Right lobe of liver (tissue), 4 donors: Measurements from ENCODE around the gene PDGFA.

Experiments used
- POLR2A ChIP-seq: fragments of 450-650 bp; IDR thresholded peaks from one replicate; pipeline ENCODE4 v1.6.1; 2017; ENCODE audit warnings: antibody characterized with exemption, mild to moderate bottlenecking
- TF ChIP-seq, protein P1 (sequence below), 4 donors: fragments of 200-600 bp in 3 of 4; fragments of 450-650 bp in 1 of 4; IDR thresholded peaks; one replicate each; pipeline versions ENCODE4 v1.5.1 to v1.8.0; 2016 to 2022; ENCODE audit warnings: antibody characterized with exemption in 4 of 4, mild to moderate bottlenecking in 2 of 4
- donor health status: DM: no; HTN: no; CAD: no.
- donor health status: DM: no; HTN: no; CAD: no.
- donor health status: DM: no; HTN: yes; CAD: no.

DNA sequence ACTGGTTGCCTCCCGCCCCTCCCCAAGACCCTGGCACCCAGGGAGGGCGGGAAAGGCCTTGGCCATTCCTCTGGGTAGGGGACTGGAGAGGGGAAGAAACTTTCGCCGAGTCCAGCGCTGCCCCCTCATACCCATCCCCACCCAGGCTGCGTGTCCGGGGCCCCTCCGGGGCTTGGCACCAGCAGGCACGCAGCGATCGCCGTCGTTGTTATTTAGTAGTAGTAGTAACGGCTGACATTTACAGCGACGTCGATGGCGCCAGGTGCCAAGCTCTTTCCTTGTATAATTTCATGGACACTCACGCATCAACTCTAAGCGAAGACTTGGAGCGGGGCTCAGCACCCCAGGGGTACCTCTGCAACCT is 3.3 kb upstream of the PDGFA start:
- TF ChIP-seq POLR2A, result no peak
- TF ChIP-seq, protein P1, sequence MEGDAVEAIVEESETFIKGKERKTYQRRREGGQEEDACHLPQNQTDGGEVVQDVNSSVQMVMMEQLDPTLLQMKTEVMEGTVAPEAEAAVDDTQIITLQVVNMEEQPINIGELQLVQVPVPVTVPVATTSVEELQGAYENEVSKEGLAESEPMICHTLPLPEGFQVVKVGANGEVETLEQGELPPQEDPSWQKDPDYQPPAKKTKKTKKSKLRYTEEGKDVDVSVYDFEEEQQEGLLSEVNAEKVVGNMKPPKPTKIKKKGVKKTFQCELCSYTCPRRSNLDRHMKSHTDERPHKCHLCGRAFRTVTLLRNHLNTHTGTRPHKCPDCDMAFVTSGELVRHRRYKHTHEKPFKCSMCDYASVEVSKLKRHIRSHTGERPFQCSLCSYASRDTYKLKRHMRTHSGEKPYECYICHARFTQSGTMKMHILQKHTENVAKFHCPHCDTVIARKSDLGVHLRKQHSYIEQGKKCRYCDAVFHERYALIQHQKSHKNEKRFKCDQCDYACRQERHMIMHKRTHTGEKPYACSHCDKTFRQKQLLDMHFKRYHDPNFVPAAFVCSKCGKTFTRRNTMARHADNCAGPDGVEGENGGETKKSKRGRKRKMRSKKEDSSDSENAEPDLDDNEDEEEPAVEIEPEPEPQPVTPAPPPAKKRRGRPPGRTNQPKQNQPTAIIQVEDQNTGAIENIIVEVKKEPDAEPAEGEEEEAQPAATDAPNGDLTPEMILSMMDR (IDR thresholded peaks at IDR 0.05), result no peak
